Dermis blood vessel endothelial cell (primary cell): ENCODE results near the gene HDAC4. TPM values are rescaled to one million over a fixed set of nuclear protein-coding genes. Genes with fewer than 3 reads are reported as not detected.

ENCODE experiments used
- DNase-seq: peaks from one replicate; pipeline ENCODE4 v3.0.0; 2010
- total RNA-seq: library from RNA; depleted of rRNA; stranded (reverse); fragments of >200 nt; gene quantifications from 2 replicates; pipeline ENCODE4 v1.2.3, GENCODE V29; 2014

HDAC4 gene
- total RNA-seq, 1 donor from 2014 or later: 17.4 TPM

- no peak for DNase-seq
Measured at GRCh38 chr2:239279508-239280295, 121.1 kb downstream of the HDAC4 start.

DNA sequence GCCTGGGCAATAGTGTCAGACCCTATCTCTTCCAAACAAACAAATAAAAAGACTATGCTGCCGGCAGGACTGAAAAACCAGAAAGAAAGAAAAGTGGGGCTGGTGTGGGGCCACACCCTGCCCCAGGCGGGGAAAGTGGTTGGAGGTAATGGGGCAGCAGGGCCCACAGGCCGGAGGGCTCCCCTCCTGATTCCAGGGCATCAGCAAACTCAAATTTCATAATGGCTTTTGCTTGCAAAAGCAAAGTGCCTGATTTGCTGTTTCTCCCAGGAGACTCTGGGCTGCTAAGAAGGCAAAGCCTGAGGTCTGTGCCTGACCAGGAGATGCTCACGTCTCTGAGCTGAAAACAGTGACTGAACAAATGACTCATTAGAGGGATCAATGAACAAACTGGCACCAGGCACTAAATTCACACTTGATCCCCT is 121.9 kb downstream of the HDAC4 start:
- DNase-seq: no peak

DNA sequence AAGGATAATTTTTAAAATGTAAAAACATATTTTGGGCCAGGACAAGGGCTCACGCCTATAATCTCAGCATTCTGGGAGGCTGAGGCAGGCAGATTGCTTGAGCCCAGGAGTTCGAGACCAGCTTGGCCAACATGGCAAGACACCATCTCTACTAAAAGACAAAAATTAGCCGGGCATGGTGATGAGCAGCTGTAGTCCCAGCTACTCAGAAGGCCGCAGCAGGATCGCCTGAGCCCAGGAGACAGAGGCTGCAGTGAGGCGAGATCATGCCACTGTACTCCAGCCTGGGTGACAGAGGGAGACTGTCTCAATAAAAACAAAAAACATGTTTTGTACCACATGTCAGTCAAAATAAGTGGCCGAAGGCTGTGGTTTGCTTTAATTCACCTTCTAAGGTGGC is 122.5 kb downstream of the HDAC4 start:
- DNase-seq: no peak

DNA sequence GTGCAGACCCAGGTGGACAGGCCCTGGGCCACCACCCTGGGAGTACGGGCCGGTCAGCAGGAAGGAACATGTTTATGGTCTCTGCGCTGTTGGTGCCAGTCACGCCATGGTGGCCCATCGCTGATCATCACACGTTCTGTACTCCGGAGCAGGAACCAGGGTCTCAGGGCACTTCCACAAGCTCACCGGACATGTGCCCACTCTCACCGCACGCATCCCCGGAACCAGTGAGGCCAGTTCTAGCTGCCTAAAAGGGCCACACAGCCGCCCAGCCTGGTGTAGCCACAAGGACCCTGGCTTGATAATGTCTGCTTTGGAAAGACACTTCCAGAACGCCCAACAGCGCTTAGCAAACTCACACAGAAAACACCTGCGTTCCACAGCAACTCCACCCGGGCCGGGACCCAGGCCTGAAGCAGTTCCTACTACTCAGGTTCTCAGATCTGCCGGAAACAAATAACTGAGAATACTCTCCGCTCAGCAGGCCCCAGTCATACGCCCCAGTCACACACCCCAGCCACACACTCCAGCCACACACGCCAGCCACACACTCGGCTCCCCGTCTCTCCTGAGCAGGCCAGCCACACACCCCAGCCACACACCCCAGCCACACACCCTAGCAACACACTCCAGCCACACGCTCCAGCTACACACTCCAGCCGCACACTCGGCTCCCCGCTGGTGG is 123.3 kb downstream of the HDAC4 start:
- DNase-seq: no peak

GRCh38 chr2:239276851-239277250 is 124.0 kb downstream of the HDAC4 start:
- DNase-seq: no peak

GRCh38 chr2:239275847-239276831 is 124.7 kb downstream of the HDAC4 start:
- no peak for DNase-seq

DNA sequence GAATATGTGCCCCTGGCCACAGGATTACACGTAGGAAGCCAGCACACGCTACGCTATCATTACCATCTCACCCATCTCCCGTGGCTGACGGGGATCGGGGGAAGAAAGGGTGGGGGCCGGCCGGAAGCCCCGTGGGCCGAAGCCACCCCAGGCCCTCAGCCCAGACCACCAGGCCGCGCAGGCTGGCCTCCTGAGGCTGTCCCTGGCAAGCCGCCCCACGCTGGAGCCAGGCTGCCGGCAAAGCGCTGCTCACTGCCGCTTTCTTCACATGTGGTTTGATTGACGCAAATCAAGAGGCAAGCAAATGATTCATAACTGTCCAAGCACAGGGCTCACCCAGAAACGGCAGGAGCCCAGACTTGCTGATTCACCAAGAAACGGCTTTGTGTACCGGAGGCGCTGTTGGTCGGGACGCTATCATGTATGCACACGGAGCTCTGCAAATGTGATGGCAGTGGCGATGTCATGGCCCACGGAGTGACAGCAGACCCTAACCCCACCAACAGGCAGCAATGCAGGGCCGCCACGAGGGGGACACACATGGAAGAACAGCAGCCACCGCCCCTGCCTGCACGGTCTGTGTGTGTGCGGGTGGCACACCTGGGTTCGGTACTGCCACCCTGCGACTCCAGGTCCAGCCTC is 125.7 kb downstream of the HDAC4 start:
- no peak for DNase-seq

- DNase-seq: no peak
Measured at GRCh38 chr2:239274391-239275043, 126.3 kb downstream of the HDAC4 start.

- DNase-seq: no peak
Measured at GRCh38 chr2:239273280-239274234, 127.3 kb downstream of the HDAC4 start.

DNA sequence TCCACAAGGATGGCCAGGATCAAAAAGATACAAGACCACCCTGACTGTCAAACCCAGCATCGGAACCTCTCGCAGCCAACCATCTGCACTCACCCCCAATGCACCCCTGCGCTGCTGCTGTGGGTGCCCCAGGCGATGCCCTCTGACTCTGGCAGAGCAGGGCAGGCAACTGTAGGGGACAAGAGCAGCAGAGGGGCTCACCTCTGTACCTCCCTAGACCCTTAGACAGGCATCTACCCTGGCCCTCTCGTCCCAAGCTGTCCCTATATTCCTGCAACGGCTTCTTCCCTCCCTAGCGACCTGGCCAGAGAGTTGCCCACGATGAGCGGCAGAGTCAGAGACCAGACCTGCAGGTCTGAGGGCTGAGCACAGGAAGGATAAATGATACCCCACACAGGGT is 128.2 kb downstream of the HDAC4 start:
- DNase-seq: no peak

DNA sequence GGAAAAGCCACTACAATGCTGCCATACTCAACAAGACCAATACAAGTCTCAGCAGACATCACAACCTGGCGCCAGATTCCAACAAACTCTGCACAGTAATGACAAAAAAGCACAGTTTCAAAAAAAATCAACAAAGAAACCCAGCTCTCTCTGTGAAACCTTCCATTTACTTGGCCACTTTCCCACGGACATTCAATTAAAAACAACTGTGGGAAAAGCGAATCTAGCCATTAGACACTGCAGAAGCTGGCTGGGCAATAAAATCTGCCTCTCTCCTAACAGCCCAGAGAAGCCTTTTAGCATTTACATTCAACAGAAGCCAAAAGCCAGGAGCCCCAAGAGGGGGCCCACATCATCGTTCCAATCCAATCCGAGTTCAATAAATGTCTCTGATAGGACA is 128.9 kb downstream of the HDAC4 start:
- DNase-seq: no peak

GRCh38 chr2:239271471-239271870 is 129.3 kb downstream of the HDAC4 start:
- DNase-seq: no peak

DNA sequence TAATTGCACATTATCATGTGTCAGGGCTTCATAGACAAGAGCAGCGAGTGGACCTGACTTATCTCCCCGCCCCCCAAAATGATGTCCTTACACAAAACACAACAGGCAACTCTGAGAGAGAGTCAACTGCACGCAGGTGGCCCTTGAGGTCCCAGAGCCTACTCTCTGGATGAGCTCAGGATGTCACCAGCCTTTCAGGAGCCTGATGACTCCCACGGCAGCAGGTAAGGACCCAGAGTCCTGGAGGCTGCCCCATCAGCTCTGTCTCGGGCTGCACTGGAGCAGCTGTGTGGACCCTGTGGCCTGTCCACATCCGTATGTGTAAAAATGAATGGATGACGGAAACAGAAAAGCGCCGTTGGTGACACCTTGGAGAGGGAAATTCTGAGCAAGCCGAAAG is 130.9 kb downstream of the HDAC4 start:
- DNase-seq: no peak

DNA sequence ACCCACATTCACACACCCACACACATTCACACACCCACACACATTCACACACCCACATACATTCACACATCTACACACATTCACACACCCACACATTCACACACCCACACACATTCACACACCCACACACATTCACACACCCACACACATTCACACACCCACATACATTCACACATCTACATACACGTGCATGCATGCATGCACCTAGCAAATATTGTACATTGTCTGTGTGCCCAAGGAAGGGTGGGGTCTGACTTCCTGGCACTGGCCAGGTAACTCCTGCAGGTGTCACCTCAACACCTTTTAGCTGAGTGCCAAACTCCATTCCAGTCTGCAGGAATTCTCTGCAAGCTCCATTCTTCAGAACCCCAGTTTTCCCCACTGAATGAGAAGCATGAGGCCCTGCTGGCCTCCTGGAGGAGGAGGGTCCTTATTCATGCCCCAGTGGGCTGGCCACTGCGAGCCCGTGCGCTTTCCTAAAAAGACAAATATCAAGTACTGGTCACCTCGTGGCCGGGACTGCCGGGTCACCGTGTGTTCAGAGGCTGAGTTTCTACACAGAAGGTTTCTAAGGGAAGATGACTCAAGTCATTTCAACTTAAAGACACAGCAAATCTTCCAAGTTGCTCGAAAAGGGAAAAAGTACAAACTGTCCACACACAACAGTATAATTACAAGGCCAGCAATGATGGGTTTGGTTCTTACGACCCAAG is 131.5 kb downstream of the HDAC4 start:
- DNase-seq: no peak

- DNase-seq: no peak
Measured at GRCh38 chr2:239268549-239268948, 132.3 kb downstream of the HDAC4 start.

- no peak for DNase-seq
Measured at GRCh38 chr2:239268082-239268481, 132.7 kb downstream of the HDAC4 start.

DNA sequence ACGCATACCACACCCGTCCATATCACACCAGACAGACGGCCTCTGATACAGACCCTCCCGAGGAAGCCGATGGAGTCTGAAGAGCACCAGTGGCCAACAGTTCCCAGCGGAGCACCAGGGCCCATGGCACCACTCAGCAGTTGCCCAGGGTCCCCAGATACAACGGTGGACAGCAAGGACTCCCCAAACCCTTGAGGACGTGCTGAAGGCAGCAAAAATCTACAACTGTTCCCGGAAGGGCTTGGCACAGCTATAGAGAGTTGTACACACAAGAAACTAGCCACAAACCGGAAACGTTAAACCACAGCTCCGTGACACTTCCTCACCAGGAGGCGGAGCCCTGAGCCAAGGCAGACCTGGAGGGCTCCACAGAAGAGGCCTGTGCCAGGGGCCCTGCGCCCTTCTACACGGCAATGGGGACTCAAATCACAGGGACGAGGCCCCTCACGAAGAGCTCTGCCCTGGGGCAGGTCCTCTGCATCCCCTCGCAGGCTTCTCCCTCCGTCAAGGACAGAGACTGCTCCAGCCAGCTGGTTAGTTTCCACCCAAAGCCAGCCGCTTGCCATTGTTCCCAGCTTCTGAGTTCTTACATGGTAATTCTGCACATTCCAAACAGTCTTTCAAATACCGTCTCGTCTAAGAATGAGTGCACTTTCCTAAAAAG is 133.4 kb downstream of the HDAC4 start:
- peak; percentile 49 for DNase-seq

GRCh38 chr2:239266779-239267287 is 134.0 kb downstream of the HDAC4 start:
- DNase-seq: no peak

GRCh38 chr2:239266434-239266766 is 134.4 kb downstream of the HDAC4 start:
- DNase-seq: no peak
